GM13976 (cell line): ENCODE measurements around the gene DUSP3.

ENCODE experiments used
- DNase-seq: peaks from one replicate; pipeline ENCODE4 v3.0.0; 2012; ENCODE audit warnings: low spot score
- in situ Hi-C: fragments of 300-500 bp; cut with MboI; formaldehyde crosslinking; loops from one replicate; pipeline ENCODE4 v1.12.0; 2022; ENCODE audit warnings: low sequenced_read_pairs, mixed read lengths, inconsistent platforms; ENCODE audit not compliant: unreplicated experiment
- TF ChIP-seq, protein P1 (sequence below): IDR thresholded peaks from 2 replicates; pipeline ENCODE4 v1.5.1; 2012; ENCODE audit warnings: borderline replicate concordance, mild to moderate bottlenecking; ENCODE audit not compliant: insufficient read depth; ENCODE audit errors: extremely low read depth, missing control alignments, control extremely low read depth

DUSP3 gene

DNA sequence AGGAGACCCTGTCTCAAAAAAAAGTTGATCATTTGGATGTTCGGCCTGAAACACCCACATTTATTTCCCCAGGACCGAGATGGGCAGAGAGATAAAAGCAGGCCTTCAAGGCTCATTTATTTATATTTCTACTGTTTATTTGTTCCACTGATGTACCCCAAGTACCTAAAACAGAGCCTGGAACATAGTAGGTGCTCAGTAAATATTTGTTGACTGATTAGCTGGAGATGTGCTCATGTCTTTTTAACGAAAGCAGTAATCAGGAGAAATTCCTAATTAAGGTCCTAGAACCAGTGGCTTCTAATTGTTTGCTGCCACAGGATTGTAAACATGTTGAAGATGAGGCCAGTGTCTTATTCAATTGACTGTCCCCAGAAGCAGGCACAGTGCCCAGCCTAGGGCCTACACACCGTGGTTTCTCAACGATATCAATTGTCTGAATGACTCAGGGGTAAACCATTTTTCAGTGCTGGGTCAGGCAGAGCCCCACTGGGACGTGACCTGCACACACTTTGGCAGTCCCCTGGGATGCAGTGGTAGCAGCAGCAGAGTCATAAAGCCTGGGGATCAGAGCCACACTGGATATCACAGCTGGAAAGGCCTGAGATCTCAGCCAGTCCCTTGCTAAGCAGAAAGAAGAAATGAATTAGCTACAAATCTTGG, 54.9 kb downstream of the DUSP3 start:
- in situ Hi-C loops: no loop called here
- TF ChIP-seq, protein P1, sequence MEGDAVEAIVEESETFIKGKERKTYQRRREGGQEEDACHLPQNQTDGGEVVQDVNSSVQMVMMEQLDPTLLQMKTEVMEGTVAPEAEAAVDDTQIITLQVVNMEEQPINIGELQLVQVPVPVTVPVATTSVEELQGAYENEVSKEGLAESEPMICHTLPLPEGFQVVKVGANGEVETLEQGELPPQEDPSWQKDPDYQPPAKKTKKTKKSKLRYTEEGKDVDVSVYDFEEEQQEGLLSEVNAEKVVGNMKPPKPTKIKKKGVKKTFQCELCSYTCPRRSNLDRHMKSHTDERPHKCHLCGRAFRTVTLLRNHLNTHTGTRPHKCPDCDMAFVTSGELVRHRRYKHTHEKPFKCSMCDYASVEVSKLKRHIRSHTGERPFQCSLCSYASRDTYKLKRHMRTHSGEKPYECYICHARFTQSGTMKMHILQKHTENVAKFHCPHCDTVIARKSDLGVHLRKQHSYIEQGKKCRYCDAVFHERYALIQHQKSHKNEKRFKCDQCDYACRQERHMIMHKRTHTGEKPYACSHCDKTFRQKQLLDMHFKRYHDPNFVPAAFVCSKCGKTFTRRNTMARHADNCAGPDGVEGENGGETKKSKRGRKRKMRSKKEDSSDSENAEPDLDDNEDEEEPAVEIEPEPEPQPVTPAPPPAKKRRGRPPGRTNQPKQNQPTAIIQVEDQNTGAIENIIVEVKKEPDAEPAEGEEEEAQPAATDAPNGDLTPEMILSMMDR: no peak
- DNase-seq: no peak

DNA sequence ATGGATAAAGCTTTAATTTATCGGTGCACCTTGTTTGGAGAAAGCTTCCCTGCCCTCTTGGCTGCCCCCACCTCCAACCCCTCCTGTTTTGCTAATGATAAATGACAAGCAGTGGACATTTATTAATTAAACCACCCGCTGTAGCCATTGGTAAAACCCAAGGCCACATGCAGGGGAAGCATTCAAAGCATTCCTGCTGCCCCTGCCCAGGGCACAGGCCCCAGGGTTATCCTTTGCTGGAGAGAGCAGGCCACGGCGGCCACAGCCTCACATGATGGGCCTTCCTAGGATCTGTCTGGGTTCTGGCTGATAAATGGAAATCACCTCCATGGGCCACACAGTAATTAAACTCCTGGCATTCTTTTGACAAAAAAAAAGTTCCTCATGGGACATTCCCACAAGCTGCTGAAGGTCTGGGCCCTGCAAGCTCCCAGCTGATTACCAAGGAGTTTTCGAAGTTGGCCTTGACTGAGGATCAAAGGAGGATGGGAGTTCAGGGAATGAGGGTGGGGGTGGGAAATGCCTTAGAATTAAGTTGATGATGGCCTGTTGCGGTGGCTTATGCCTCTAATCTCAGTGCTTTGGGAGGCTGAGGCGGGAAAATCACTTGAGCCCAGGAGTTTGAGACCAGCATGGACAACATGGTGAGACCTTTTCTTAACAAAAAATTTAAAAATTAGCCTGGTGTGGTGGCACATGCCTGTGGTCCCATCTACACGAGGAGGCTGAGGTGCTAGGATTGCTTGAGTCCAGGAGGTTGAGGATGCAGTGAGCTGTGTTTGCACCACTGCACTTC, 55.7 kb downstream of the DUSP3 start:
- TF ChIP-seq, protein P1: no peak
- in situ Hi-C loops: no loop called here
- no peak for DNase-seq

GRCh38 chr17:43722269-43722619, 56.5 kb downstream of the DUSP3 start:
- in situ Hi-C loops: no loop called here
- no peak for DNase-seq
- TF ChIP-seq, protein P1: no peak

DNA sequence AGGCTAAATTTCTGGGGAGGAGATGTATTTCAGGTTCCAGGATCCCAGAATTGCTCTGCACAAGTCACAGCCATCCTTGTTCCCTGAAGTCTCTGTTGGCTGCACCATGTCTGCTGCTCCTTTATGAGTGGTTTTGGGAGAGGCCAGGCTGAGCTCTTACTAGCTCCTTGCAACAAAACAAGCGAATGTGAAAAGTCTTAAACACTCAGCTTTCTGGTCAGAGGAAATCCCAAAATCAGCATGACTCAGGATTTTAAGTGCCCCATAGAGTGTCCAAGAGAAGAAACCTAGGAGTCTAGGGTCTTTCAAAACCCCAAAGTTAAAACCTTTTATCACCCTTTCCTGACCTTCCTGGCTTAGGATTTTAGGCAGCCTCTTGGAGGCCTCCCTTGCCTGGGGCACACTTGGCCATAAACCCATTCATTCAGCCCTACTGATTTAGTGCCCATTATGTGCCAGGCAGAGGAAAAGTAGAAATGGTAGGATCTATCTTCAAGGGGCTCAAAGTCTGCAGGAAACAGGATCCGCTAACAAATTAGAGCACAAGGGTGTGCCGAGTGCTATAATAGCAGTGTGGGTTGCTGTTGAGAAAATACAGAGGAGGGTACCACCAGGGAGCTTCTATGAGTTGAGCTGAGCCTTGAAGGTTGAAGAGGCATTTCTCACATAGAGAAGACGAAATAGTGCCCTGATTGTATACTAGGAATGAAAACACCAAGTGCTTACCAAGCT, 57.1 kb downstream of the DUSP3 start:
- in situ Hi-C loops: no loop called here
- DNase-seq: no peak
- TF ChIP-seq, protein P1: no peak

- in situ Hi-C loops: no loop called here
- DNase-seq: peak; percentile 90
- TF ChIP-seq, protein P1: no peak
Observed at GRCh38 chr17:43720311-43721060, 58.3 kb downstream of the DUSP3 start.

- DNase-seq: no peak
- TF ChIP-seq, protein P1: no peak
- in situ Hi-C loops: no loop called here
Observed at GRCh38 chr17:43719578-43719977, 59.2 kb downstream of the DUSP3 start.
